ENCODE results near the gene NPIPB12.
"Not testable (repeated sequence)": the region's sequence is repeated elsewhere in the genome, so short reads cannot be mapped to it uniquely, and the experiment has no call there.

The NPIPB12 gene

DNA sequence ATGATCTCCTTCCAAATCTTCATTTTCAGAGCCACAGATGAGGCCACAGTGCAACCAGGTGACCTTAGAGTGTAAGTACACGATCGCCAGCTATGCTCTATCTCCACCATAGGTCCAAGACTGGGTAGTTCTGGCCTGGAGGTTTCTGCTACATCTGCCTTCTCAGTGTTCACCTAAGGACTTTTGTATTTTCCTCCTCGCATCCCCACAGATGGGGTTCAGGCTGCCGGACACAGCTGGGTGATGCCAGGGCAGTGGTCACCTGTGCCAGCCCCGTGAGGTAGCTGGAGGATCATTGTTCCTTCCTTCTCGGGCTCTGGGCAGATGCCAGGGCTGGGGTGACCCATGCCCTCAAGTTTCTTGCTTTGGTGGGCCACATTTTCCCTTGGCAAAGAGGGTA, at the start of gene NPIPB12:
Gene NPIPB12 (minus strand): TSS at position 101 of the 400 bp plus-strand sequence.
- not testable (repeated sequence) for DNase-seq (ENCODE audit: low read depth in 2 of 2)

GRCh38 chr16:29521520-29521919, 15.3 kb upstream of the NPIPB12 start:
- not testable (repeated sequence) for DNase-seq (ENCODE audit: low read depth in 2 of 2)

GRCh38 chr16:29482276-29482675, 23.9 kb downstream of the NPIPB12 start:
- DNase-seq (ENCODE audit: low read depth in 2 of 2), result not testable (repeated sequence)

DNA sequence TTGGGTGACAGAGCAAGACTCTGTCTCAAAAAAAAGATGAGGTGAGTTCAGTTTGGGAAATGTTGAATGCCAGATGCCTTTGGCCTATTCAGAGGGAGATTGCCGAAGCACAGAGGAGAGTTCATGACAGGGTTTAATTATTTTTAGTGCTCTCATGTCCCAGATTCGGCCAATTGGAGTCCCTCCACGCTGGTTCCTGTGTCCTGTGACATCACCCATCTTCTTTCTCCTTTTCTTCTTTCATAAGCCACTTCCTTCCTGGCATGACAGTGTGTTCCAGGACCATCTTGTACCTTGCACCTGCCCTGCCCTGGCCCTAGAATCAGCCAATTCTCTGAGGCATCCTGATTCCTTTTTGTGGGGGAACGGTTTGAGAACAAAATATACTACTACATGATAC, 34.1 kb downstream of the NPIPB12 start:
- not testable (repeated sequence) for DNase-seq (ENCODE audit: low read depth in 2 of 2)

DNA sequence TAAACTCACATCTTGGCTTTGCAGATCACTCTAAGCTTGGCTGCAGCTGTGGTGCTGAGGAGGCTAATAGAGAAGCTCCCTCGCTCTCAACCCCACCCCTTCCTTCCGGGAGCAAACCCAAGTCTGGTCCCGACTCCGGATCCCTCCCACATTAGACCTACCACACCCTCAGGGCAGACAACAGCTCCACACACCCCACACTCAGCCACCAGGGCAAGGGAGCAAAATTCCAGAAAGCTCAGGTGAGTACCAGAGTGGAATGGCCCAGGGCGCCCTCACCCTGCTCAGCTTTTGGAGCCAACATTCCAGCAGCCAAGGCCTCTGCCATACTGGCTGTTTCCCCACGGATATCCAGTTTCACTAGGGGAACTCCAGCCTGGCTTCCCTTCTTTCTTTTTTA, 36.5 kb downstream of the NPIPB12 start:
- not testable (repeated sequence) for DNase-seq (ENCODE audit: low read depth in 2 of 2)

- DNase-seq (ENCODE audit: low read depth in 2 of 2), result not testable (repeated sequence)
Observed at GRCh38 chr16:29467654-29468366, 38.4 kb downstream of the NPIPB12 start.

DNA sequence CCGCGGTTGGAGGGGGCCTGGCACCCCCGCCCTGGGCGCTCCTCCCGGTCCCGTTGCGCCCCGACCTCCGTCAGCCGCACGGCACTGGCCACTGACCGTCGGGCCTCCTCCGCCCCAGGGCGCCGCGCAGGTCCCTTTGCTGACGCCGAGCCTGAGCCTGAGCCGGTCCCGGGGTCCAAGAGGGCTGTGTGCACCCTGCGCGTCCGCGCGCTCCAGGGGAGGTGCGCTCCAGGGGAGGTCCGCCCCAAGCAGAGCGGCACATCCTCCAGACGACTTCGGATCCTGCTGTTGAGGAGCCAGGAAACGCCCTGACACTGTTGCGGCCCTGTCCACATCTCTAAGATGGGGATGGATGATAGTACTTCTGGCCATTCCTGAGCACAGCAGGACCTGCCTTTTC, 39.3 kb downstream of the NPIPB12 start:
- not testable (repeated sequence) for DNase-seq (ENCODE audit: low read depth in 2 of 2)

DNA sequence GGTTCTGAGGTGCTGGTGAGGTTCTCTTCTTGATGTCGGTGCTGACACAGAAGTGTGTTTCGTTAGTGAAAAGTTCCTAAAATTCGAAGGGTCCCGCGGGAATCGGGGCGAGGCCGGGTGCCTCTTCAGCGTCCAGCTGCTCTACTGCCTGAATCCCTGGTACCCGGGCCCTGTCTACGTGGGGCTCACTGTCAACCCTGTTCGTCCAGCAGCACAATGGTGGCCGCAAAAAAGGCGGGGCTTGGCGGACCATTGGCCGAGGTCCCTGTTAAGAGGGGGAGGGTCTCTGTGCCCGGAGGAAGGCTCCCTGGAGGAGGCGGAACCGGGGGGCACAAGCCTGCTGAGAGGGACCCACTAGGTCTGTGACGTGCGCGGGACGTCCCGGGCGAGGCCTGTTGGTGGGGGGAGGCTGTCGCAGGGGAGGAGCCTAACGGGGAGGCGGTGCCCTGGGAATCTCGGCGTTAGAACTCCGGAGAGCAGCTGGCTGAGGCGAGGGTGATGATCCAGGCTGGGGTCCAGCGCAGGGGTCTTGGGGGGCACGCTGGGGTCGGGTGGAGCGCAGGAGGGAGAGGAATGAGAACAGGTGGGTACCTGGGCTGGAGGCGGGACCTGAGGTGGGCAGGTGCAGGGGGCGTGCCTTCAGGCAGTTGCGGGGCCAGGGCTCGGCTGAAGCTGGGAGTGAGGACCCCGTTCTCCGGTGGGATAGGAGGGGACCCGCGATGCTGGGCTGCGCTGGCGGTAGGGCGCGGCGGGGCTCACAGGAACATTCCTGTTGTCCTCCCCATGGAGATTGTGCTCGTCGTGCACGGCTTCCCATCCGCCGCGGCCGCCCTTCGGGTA, 40.0 kb downstream of the NPIPB12 start:
- not testable (repeated sequence) for DNase-seq (ENCODE audit: low read depth in 2 of 2)

DNA sequence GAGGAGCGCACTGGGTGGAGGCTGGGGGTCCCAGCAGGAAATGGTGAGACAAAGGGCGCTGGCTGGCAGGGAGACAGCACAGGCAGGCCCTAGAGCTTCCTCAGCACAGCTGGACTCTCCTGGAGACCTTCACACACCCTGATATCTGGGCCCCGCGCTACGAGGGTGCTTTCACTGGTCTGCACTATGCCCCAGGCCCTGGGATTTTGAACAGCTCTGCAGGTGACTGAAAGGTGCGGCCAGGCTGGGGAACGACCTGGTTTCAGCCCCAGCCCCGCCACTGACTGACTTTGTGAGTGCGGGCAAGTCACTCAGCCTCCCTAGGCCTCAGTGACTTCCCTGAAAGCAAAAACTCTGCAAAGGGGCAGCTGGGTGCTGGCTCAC, 45.6 kb downstream of the NPIPB12 start:
- DNase-seq (ENCODE audit: low read depth in 2 of 2), result not testable (repeated sequence)

DNA sequence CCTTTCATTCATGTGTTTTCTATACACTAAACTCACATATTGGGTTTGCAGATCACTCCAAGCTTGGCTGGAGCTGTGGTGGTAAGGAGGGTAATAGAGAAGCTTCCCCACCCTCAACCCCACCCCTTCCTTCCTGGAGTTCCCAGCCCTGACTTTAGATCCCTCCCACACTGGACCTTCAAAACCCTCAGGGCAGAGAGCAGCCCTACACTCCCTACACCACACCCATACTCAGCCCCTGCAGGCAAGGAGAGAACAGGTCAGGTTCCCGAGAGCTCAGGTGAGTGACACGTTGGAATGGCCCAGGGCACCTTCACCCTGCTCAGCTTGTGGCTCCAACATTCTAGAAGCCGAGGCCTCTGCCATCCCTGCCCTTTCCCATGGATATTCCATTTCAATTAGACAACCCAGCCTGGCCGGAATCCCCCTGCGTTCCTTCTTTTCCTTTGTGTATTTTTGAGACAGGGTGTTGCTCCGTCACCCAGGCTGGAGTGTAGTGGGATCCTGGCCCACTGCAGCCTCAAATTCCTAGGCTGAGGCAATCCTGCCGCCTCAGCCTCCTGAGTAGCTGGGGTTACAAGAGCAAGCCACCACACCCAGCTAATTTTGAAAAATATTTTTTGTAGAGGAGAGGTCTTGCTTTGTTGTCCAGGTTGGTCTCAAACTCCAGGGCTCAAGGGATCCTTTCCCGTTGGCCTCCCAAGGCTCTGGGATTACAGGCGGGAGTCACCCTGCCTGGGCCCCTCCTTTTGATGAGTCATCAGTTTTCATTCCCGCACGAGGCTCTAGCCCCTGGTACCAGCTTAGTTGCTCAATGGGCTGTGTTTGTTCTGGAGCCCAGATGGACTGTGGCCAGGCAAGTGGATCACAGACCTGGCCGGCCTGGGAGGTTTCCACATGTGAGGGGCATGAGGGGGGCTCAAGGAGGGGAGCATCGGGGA, 46.2 kb downstream of the NPIPB12 start, which contains the start of gene SULT1A4:
Gene SULT1A4 (plus strand): TSS at position 208 of the 941 bp plus-strand sequence. CDS start 1,473 bp downstream, outside the sequence.
- not testable (repeated sequence) for DNase-seq (ENCODE audit: low read depth in 2 of 2)

DNA sequence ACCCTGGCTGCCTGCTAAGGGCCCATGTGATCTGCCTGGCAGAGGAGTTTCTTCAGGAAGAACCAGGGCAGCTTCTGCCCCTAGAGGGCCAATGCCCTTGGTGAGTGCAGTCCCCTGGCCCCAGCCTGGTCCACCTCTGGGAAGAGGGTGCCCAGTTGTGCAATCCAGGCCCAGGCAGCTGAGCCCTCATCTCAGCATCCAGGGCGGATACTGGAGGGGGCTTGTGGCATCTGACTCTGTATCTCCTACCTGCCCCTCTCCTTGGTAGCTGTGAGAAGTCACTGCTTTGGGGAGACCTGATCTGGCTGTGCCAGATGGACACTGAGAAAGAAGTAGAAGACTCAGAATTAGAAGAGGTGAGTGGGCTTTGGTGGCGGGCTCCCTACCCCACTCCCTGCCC, 48.5 kb downstream of the NPIPB12 start:
- not testable (repeated sequence) for DNase-seq (ENCODE audit: low read depth in 2 of 2)

GRCh38 chr16:29454828-29455227, 51.4 kb downstream of the NPIPB12 start:
- not testable (repeated sequence) for DNase-seq (ENCODE audit: low read depth in 2 of 2)

DNA sequence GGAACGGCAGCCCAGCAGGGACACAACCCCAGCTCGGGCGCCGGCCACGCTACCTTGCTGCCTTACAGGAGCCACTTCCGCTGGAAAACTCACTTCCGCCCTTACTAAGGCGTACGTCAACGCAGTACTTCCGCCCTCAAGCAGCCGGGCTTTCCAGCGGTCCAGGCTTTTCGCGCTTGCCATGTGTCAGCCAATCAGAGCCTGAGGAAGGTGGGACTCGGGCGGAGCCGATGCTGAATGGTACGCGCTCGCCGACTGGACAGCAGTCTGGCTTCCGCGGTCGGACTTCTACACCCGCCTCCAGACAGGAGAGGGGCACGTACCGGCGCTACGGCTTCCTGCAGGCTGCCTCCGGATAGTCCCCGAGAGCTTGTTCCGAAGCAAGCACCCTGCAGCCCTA, 51.9 kb downstream of the NPIPB12 start, which contains the start of the genes BOLA2 and SLX1B:
Gene BOLA2 (minus strand): TSS at position 83 of the 400 bp plus-strand sequence. CDS start 98 bp downstream, outside the sequence.
Gene SLX1B (plus strand): TSS at position 265 of the 400 bp plus-strand sequence.
- DNase-seq (ENCODE audit: low read depth in 2 of 2), result not testable (repeated sequence)

GRCh38 chr16:29453754-29454153, 52.5 kb downstream of the NPIPB12 start:
- DNase-seq (ENCODE audit: low read depth in 2 of 2), result not testable (repeated sequence)

All from fibroblast of skin of left biceps (primary cell).